K562 (cell line): ENCODE measurements around the gene NECTIN4. TPM values are rescaled to one million over a fixed set of nuclear protein-coding genes. Genes with fewer than 3 reads are reported as not detected.

Experiments used
- CSDE1 ChIP-seq, 2 experiments: fragments of 450-650 bp; IDR thresholded peaks; 2 replicates each; pipeline ENCODE4 v1.6.1; 2016; ENCODE audit warnings: mild to moderate bottlenecking in 1 of 2
- ETV5 ChIP-seq: sonication (generic); formaldehyde crosslinking; IDR thresholded peaks from 2 replicates; pipeline ENCODE4 v1.4.0; 2020; ENCODE audit warnings: low read depth, mild to moderate bottlenecking, missing genetic modification reagents
- GABPA ChIP-seq: fragments of 200-800 bp; sonication (Bioruptor generic); conservative IDR thresholded peaks from 2 replicates; pipeline ENCODE4 v1.6.1; 2016; ENCODE audit warnings: low read depth, missing genetic modification characterization, missing compliant biosample characterization
- HDGF ChIP-seq: fragments of 450-650 bp; IDR thresholded peaks from 2 replicates; pipeline ENCODE4 v1.6.1; 2016
- KLF16 ChIP-seq: IDR thresholded peaks from 2 replicates; pipeline ENCODE4 v1.6.1; 2016; ENCODE audit warnings: antibody characterized with exemption
- TAL1 ChIP-seq: fragments of 450-650 bp; IDR thresholded peaks from 2 replicates; pipeline ENCODE4 v1.6.1; 2016; ENCODE audit warnings: mild to moderate bottlenecking
- XRCC5 ChIP-seq: fragments of 200-400 bp; formaldehyde crosslinking; IDR thresholded peaks from 2 replicates; pipeline ENCODE4 v1.6.1; 2017; ENCODE audit warnings: low read depth, mild to moderate bottlenecking, low read length
- ZBTB9 ChIP-seq: fragments of 450-650 bp; formaldehyde crosslinking; IDR thresholded peaks from 2 replicates; pipeline ENCODE4 v1.4.0; 2020; ENCODE audit warnings: mild to moderate bottlenecking, moderate library complexity
- ZKSCAN1 ChIP-seq: fragments of 150-350 bp; IDR thresholded peaks from 2 replicates; pipeline ENCODE4 v1.6.1; 2016; ENCODE audit warnings: low read depth, low read length
- ZNF318 ChIP-seq, 2 experiments: fragments of 450-650 bp; IDR thresholded peaks; 2 replicates each; pipeline ENCODE4 v1.6.1; 2016; ENCODE audit warnings: mild to moderate bottlenecking in 2 of 2, borderline replicate concordance in 1 of 2, low read depth in 1 of 2, moderate library complexity in 1 of 2
- polyA plus RNA-seq, 8 experiments: library from polyadenylated mRNA; depleted of rRNA in 4 of 8; stranded (reverse) in 5 of 8; unstranded in 3 of 8; fragments of >200 nt; fragmentation: Nextera tagmentation in 2 of 8; fragmentation: Illumina TruSeq in 1 of 8; extraction: Ambion mirVana in 2 of 8; extraction: Trizol in 1 of 8; gene quantifications; 2 replicates each; pipeline versions ENCODE4 v1.2.1 to v1.2.3, GENCODE V29; 2011 to 2014; ENCODE audit warnings: inconsistent platforms in 1 of 8, missing spikeins in 1 of 8
- total RNA-seq, 7 experiments: library from RNA; depleted of rRNA in 6 of 7; stranded (reverse); fragments of >200 nt in 6 of 7; fragmentation: Illumina TruSeq in 2 of 7; extraction: Trizol in 2 of 7; gene quantifications; 2 replicates each; pipeline versions ENCODE4 v1.2.1 to v1.2.3, GENCODE V29; 2011 to 2021; ENCODE audit warnings: low replicate concordance in 1 of 7
- TF ChIP-seq, protein P1 (sequence below): sonication (generic); IDR thresholded peaks from 2 replicates; pipeline ENCODE4 v1.6.1; 2016
- TF ChIP-seq, protein P2 (sequence below): fragments of 150-350 bp; conservative IDR thresholded peaks from 2 replicates; pipeline ENCODE4 v1.6.1; 2014; ENCODE audit warnings: low read length
- TF ChIP-seq, protein P3 (sequence below): fragments of 250-450 bp; sonication (Bioruptor Pico); IDR thresholded peaks from 2 replicates; pipeline ENCODE4 v1.9.0; 2021; ENCODE audit warnings: mild to moderate bottlenecking

NECTIN4 gene
- total and polyA plus RNA-seq, 9 of the 15 experiments (the other 6 are each of a cell fraction or from before 2014, with no cell fraction given), result 0.01 to 0.09 TPM; not detected in 7

- no peak for TF ChIP-seq ETV5
- TF ChIP-seq ZKSCAN1, result no peak
- peak; percentile 38; the same call in 1 of the 2 replicates for TF ChIP-seq GABPA (tag)
- no peak for TF ChIP-seq XRCC5
- TF ChIP-seq, protein P1, sequence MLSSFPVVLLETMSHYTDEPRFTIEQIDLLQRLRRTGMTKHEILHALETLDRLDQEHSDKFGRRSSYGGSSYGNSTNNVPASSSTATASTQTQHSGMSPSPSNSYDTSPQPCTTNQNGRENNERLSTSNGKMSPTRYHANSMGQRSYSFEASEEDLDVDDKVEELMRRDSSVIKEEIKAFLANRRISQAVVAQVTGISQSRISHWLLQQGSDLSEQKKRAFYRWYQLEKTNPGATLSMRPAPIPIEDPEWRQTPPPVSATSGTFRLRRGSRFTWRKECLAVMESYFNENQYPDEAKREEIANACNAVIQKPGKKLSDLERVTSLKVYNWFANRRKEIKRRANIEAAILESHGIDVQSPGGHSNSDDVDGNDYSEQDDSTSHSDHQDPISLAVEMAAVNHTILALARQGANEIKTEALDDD, result no peak; the same call in 1 of the 2 replicates
- TF ChIP-seq, protein P2, sequence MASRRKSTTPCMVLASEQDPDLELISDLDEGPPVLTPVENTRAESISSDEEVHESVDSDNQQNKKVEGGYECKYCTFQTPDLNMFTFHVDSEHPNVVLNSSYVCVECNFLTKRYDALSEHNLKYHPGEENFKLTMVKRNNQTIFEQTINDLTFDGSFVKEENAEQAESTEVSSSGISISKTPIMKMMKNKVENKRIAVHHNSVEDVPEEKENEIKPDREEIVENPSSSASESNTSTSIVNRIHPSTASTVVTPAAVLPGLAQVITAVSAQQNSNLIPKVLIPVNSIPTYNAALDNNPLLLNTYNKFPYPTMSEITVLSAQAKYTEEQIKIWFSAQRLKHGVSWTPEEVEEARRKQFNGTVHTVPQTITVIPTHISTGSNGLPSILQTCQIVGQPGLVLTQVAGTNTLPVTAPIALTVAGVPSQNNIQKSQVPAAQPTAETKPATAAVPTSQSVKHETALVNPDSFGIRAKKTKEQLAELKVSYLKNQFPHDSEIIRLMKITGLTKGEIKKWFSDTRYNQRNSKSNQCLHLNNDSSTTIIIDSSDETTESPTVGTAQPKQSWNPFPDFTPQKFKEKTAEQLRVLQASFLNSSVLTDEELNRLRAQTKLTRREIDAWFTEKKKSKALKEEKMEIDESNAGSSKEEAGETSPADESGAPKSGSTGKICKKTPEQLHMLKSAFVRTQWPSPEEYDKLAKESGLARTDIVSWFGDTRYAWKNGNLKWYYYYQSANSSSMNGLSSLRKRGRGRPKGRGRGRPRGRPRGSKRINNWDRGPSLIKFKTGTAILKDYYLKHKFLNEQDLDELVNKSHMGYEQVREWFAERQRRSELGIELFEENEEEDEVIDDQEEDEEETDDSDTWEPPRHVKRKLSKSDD, result no peak
- TF ChIP-seq ZNF318 (IDR thresholded peaks at IDR 0.05; ENCODE audit: borderline replicate concordance in 1 of 2, low read depth in 1 of 2), result no peak
- no peak for TF ChIP-seq CSDE1 (IDR thresholded peaks at IDR 0.05)
- TF ChIP-seq HDGF, result no peak
- TF ChIP-seq, protein P3, sequence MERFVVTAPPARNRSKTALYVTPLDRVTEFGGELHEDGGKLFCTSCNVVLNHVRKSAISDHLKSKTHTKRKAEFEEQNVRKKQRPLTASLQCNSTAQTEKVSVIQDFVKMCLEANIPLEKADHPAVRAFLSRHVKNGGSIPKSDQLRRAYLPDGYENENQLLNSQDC, result no peak; the same call in 1 of the 2 replicates
- no peak; the same call in 1 of the 2 replicates for TF ChIP-seq TAL1
- no peak for TF ChIP-seq KLF16
- TF ChIP-seq ZBTB9 (CRISPR knock-in tag), result no peak
These were observed 68.0 kb downstream of the NECTIN4 start (continued) for GRCh38 chr1:161021165-161021969.
